Mesenchymal stem cell (in vitro differentiated cells and primary cell): ENCODE data around the gene SLC24A3.

Source experiments
- DNase-seq: peaks from one replicate; pipeline ENCODE4 v3.0.0-alpha.2; 2013
- H2AFZ ChIP-seq: one replicate; pipeline ENCODE4 v1.6.1; 2013; ENCODE audit warnings: low read depth, mild to moderate bottlenecking, control low read depth, inconsistent platforms, low read length, moderate library complexity
- H2AK5ac ChIP-seq: 2 replicates; pipeline ENCODE4 v1.6.1; 2013; ENCODE audit warnings: low read length, moderate library complexity, mild to moderate bottlenecking, inconsistent platforms; ENCODE audit not compliant: severe bottlenecking
- H2BK120ac ChIP-seq: one replicate; pipeline ENCODE4 v1.6.1; 2013; ENCODE audit warnings: low read depth, mild to moderate bottlenecking, inconsistent platforms, low read length, moderate library complexity
- H2BK12ac ChIP-seq, 2 experiments: one replicate each; pipeline ENCODE4 v1.6.1; 2013; ENCODE audit warnings: inconsistent platforms in 2 of 2, low read length in 2 of 2, mild to moderate bottlenecking in 2 of 2, moderate library complexity in 2 of 2, control low read depth in 1 of 2
- H2BK15ac ChIP-seq: one replicate; pipeline ENCODE4 v1.6.1; 2013; ENCODE audit warnings: mild to moderate bottlenecking, low read depth, inconsistent platforms; ENCODE audit not compliant: poor library complexity, severe bottlenecking
- H2BK5ac ChIP-seq: 2 replicates; pipeline ENCODE4 v1.6.1; 2013; ENCODE audit warnings: low read depth, mild to moderate bottlenecking, low read length, control low read depth, inconsistent platforms; ENCODE audit not compliant: poor library complexity, severe bottlenecking
- H3K14ac ChIP-seq, 2 experiments: one replicate each; pipeline ENCODE4 v1.6.1; 2013; ENCODE audit warnings: inconsistent platforms in 2 of 2, low read length in 2 of 2, control low read depth in 1 of 2, mild to moderate bottlenecking in 1 of 2, moderate library complexity in 1 of 2
- H3K18ac ChIP-seq, 2 experiments: one replicate each; pipeline ENCODE4 v1.6.1; 2013; ENCODE audit warnings: inconsistent platforms in 2 of 2, low read length in 2 of 2, control low read depth in 1 of 2, low read depth in 1 of 2, mild to moderate bottlenecking in 1 of 2
- H3K23ac ChIP-seq, 2 experiments: one replicate each; pipeline ENCODE4 v1.6.1; 2013; ENCODE audit warnings: inconsistent platforms in 2 of 2, low read length in 2 of 2, mild to moderate bottlenecking in 2 of 2, moderate library complexity in 2 of 2, control low read depth in 1 of 2
- H3K27ac ChIP-seq: 2 replicates; pipeline ENCODE4 v1.5.1; 2013; ENCODE audit warnings: mild to moderate bottlenecking, moderate library complexity, low read length, control low read depth, inconsistent platforms; ENCODE audit not compliant: poor library complexity, severe bottlenecking
- H3K27me3 ChIP-seq, 2 experiments: 2 replicates each; pipeline versions ENCODE4 v1.6.1 to v1.7.0; 2013; ENCODE audit warnings: low read length in 2 of 2, mild to moderate bottlenecking in 2 of 2, moderate library complexity in 2 of 2, control low read depth in 1 of 2, inconsistent platforms in 1 of 2; ENCODE audit not compliant: control insufficient read depth in 1 of 2, insufficient read depth in 1 of 2
- H3K36me3 ChIP-seq, 2 experiments: 2 replicates each; pipeline versions ENCODE4 v1.6.1 to v1.7.0; 2013; ENCODE audit warnings: low read length in 2 of 2, control low read depth in 1 of 2, inconsistent platforms in 1 of 2, low read depth in 1 of 2, mild to moderate bottlenecking in 1 of 2; ENCODE audit not compliant: insufficient read depth in 2 of 2, control insufficient read depth in 1 of 2
- H3K4ac ChIP-seq, 2 experiments: one replicate each; pipeline ENCODE4 v1.6.1; 2013; ENCODE audit warnings: inconsistent platforms in 2 of 2, low read length in 2 of 2, mild to moderate bottlenecking in 2 of 2, moderate library complexity in 2 of 2, control low read depth in 1 of 2, low read depth in 1 of 2
- H3K4me1 ChIP-seq: 2 replicates; pipeline ENCODE4 v1.6.1; 2013; ENCODE audit warnings: low read depth, low read length, control low read depth; ENCODE audit not compliant: control insufficient read depth, insufficient read depth
- H3K4me2 ChIP-seq: 2 replicates; pipeline ENCODE4 v1.6.1; 2013; ENCODE audit warnings: low read length, mild to moderate bottlenecking, inconsistent platforms; ENCODE audit not compliant: poor library complexity, severe bottlenecking
- H3K4me3 ChIP-seq, 2 experiments: 2 replicates each; pipeline versions ENCODE4 v1.5.1 to v1.7.0; 2013; ENCODE audit warnings: low read length in 2 of 2, mild to moderate bottlenecking in 2 of 2, control low read depth in 1 of 2, low read depth in 1 of 2; ENCODE audit not compliant: insufficient read depth in 1 of 2
- H3K79me1 ChIP-seq: replicated peaks from 2 replicates; pipeline ENCODE4 v1.6.1; 2013; ENCODE audit warnings: mild to moderate bottlenecking, control low read depth, low read length, inconsistent platforms; ENCODE audit not compliant: poor library complexity, severe bottlenecking
- H3K9ac ChIP-seq: 2 replicates; pipeline ENCODE4 v1.7.0; 2013; ENCODE audit warnings: mild to moderate bottlenecking, low read length, moderate library complexity
- H3K9me3 ChIP-seq: 2 replicates; pipeline ENCODE4 v1.7.0; 2013; ENCODE audit warnings: mild to moderate bottlenecking, low read length; ENCODE audit not compliant: control insufficient read depth
- H4K8ac ChIP-seq: one replicate; pipeline ENCODE4 v1.6.1; 2013; ENCODE audit warnings: inconsistent platforms, mild to moderate bottlenecking, low read length, moderate library complexity
- H4K91ac ChIP-seq: one replicate; pipeline ENCODE4 v1.6.1; 2013; ENCODE audit warnings: mild to moderate bottlenecking, low read length, inconsistent platforms
- WGBS: methylation state at CpG from one replicate; pipeline ENCODE4 v1.1.7; 2013; ENCODE audit warnings: mixed read lengths; 5-methylcytosine and 5-hydroxymethylcytosine counted together

The SLC24A3 gene

DNA sequence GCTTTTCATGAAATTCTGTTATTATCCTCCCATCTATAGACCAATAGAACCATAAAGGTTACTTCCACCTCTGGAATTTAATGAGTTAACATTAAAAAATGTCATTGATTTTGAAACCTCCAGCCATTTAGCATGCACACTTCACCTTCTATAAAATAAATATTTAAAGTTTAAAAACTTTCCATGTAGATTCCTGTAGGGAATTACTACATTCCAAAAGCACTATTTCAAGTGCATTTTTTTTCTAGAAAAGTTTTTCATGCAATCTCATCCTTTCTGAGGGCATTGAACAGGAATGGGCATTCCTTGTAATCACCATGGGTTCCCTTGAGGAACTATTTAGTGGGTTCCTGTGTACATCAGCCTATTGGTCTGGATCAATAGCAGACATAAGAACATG is 291.8 kb downstream of the SLC24A3 start:
- Histone ChIP-seq H3K4ac (no peak overlapping the region), H3K4me1 (no peaks in the 10 kb centered on the region), H3K4me3 (no peak overlapping the region), H3K18ac (no peak overlapping the region), H3K27me3 (peaks cover 0 to 5% of the 10 kb centered on the region in 2 experiments), H3K36me3 (no peaks in the 10 kb centered on the region), H3K79me1 (no peaks in the 10 kb centered on the region), H3K23ac (no peak overlapping the region), H4K91ac (no peak overlapping the region), H2AK5ac (no peak overlapping the region), H2BK15ac (no peak overlapping the region), H2AFZ (no peak overlapping the region), H3K14ac (no peak overlapping the region), H3K27ac (no peak overlapping the region), H2BK5ac (no peak overlapping the region), H3K9ac (no peak overlapping the region), H3K4me2 (no peak overlapping the region), H2BK120ac (no peak overlapping the region), H4K8ac (no peak overlapping the region), H3K9me3 (no peaks in the 10 kb centered on the region), H2BK12ac (no peak overlapping the region)
- DNase-seq, result no peak

DNA sequence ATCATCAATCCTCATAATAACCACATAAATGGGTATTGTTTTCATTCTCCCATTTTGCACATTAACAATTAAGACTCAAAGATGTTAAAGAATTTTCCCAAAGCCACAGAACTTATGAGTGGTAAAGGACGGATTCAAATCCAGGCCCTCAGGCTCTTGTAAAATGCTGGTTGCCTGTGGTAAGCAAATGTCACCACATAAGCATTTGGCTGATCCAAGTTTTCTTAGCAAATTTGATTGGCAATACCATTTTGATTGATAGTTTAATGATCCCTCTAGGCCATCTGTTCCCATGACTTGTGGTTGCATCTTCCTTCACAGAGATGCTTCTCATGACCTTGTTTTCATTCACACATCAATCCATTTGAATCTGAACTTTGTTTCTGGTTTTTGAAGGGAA is 293.6 kb downstream of the SLC24A3 start:
- Histone ChIP-seq H3K18ac (no peak overlapping the region), H4K8ac (no peak overlapping the region), H2AK5ac (no peak overlapping the region), H2BK120ac (no peak overlapping the region), H3K14ac (no peak overlapping the region), H3K36me3 (no peaks in the 10 kb centered on the region), H3K4me2 (no peak overlapping the region), H3K9me3 (no peaks in the 10 kb centered on the region), H3K4me3 (no peak overlapping the region), H3K4ac (no peak overlapping the region), H2BK12ac (no peak overlapping the region), H3K4me1 (no peaks in the 10 kb centered on the region), H2AFZ (no peak overlapping the region), H3K27ac (no peak overlapping the region), H3K9ac (no peak overlapping the region), H3K27me3 (peaks cover 0 to 12% of the 10 kb centered on the region in 2 experiments), H3K79me1 (no peaks in the 10 kb centered on the region), H4K91ac (no peak overlapping the region), H3K23ac (no peak overlapping the region), H2BK5ac (no peak overlapping the region), H2BK15ac (no peak overlapping the region)
- WGBS, result 57% methylated on average over 1 of the region's 1 CpG
- no peak for DNase-seq

DNA sequence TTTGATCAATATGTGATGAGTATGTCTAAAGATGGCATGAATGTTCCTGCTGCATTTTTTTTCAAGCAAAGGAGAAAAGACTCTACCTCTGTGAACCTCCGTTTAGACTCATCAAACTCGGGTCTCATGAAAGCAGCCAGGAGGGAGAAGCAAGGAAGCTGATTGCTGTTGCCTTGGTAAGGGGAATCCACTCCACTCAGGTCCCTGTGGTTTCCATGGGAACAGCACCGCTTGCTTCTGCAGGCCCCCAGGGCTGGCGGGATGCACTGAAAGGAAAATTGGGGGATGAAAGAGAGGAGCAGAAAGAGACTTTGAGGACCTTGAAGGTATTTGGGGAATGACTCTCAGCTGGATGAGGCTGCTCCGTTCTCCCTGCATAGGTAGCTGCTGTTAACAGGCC is 296.0 kb downstream of the SLC24A3 start:
- Histone ChIP-seq H4K8ac (no peak overlapping the region), H2AK5ac (no peak overlapping the region), H2BK15ac (no peak overlapping the region)

DNA sequence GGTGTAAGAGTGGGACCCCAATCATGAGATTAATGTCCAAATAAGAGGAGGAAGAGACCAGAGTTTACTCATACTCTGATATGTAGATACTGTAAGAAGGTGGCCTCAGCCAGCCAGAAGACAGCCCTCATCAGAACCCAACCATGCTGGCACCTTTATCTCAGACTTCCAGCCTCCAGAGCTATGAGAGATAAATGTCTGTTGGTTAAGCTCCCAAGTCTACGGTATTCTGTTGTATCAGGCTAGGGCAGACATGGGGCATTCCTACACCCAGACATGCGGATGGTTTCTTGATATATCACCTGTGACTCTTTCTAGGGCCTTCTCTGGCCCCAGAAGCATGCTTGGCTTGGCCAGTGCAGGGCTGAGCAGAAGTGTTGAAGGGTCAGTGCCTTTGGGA is 298.2 kb downstream of the SLC24A3 start:
- Histone ChIP-seq H2BK120ac (no peak overlapping the region), H3K9ac (no peak overlapping the region), H3K27me3 (peaks cover 0 to 12% of the 10 kb centered on the region in 2 experiments), H3K79me1 (no peaks in the 10 kb centered on the region), H2BK5ac (no peak overlapping the region), H2AFZ (no peak overlapping the region), H3K23ac (no peak overlapping the region), H2AK5ac (no peak overlapping the region), H3K4ac (no peak overlapping the region), H3K27ac (no peak overlapping the region), H3K4me3 (no peak overlapping the region), H3K18ac (no peak overlapping the region), H3K36me3 (no peaks in the 10 kb centered on the region), H3K9me3 (no peaks in the 10 kb centered on the region), H3K14ac (no peak overlapping the region), H2BK12ac (no peak overlapping the region), H3K4me2 (no peak overlapping the region), H2BK15ac (no peak overlapping the region), H4K91ac (no peak overlapping the region), H3K4me1 (no peaks in the 10 kb centered on the region), H4K8ac (no peak overlapping the region)
- WGBS, result 82% methylated on average over 2 of the region's 2 CpGs
- no peak for DNase-seq

More for the DNA sequence above, 296.0 kb downstream of the SLC24A3 start:
- H3K4me1 ChIP-seq, result no peaks in the 10 kb centered on the region
- no peak overlapping the region for H3K14ac ChIP-seq
- no peak overlapping the region for H2BK12ac ChIP-seq
- H2AFZ ChIP-seq, result no peak overlapping the region
- H4K91ac ChIP-seq, result no peak overlapping the region
- H3K4ac ChIP-seq, result no peak overlapping the region
- 84% methylated on average over 5 of the region's 5 CpGs for WGBS
- no peak for DNase-seq
- H2BK5ac ChIP-seq, result no peak overlapping the region
- no peak overlapping the region for H3K4me3 ChIP-seq
- H3K36me3 ChIP-seq, result no peaks in the 10 kb centered on the region
- no peak overlapping the region for H3K4me2 ChIP-seq
- H3K18ac ChIP-seq, result no peak overlapping the region
- no peaks in the 10 kb centered on the region for H3K9me3 ChIP-seq
- H3K27ac ChIP-seq, result no peak overlapping the region
- no peak overlapping the region for H2BK120ac ChIP-seq
- H3K27me3 ChIP-seq, result peaks cover 0 to 12% of the 10 kb centered on the region in 2 experiments
- no peak overlapping the region for H3K23ac ChIP-seq
- no peaks in the 10 kb centered on the region for H3K79me1 ChIP-seq
- no peak overlapping the region for H3K9ac ChIP-seq
